Measurements from ENCODE around the gene PARD3B.

Gene PARD3B

GRCh38 chr2:204901591-204901990 lies 356.3 kb downstream of the PARD3B start:
- no peak for TF ChIP-seq CTCF (IDR thresholded peaks at IDR 0.05; ENCODE audit: insufficient read depth, low read length, poor library complexity, severe bottlenecking)
- Histone ChIP-seq H3K27me3 (replicated peaks; ENCODE audit: control insufficient read depth, insufficient read depth, low read length) (no peaks in the 10 kb centered on the region), H3K4me3 (replicated peaks; ENCODE audit: low read depth, low read length) (no peak overlapping the region), H3K36me3 (ENCODE audit: control insufficient read depth, insufficient read depth, low read length) (no peaks in the 10 kb centered on the region)
- no peak for DNase-seq (ENCODE audit: extremely low read depth, insufficient read length)

- no peak overlapping the region for H3K4me3 ChIP-seq (replicated peaks; ENCODE audit: low read depth, low read length)
- DNase-seq (ENCODE audit: extremely low read depth, insufficient read length) = no peak
- TF ChIP-seq CTCF (IDR thresholded peaks at IDR 0.05; ENCODE audit: insufficient read depth, low read length, poor library complexity, severe bottlenecking) = no peak
- no peaks in the 10 kb centered on the region for H3K36me3 ChIP-seq (ENCODE audit: control insufficient read depth, insufficient read depth, low read length)
- H3K27me3 ChIP-seq (replicated peaks; ENCODE audit: control insufficient read depth, insufficient read depth, low read length) = no peaks in the 10 kb centered on the region; the same call in 1 of the 2 replicates
These were observed 364.5 kb downstream of the PARD3B start for GRCh38 chr2:204909791-204910190.

DNA sequence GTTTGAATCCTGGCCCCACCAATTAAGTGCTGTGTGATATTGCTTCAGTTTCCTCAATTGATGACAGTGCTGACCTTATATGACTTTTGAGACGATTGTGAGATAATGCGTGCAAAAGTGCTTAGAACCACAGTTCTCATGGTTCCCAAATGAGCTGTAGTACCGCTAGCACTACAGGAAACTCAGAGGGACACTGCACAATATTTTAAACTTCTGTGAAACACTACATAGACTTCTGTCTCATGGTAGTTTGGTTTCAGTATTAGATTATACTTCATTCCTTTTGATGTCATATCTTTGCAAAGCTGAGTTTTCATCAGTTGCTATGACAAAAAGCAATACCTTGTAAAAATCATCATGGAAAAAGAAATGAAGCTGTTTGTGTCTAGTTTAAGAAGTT lies 368.0 kb downstream of the PARD3B start:
- no peak for TF ChIP-seq CTCF (IDR thresholded peaks at IDR 0.05; ENCODE audit: insufficient read depth, low read length, poor library complexity, severe bottlenecking)
- no peaks in the 10 kb centered on the region for H3K36me3 ChIP-seq (ENCODE audit: control insufficient read depth, insufficient read depth, low read length)
- no peak for DNase-seq (ENCODE audit: extremely low read depth, insufficient read length)
- H3K4me3 ChIP-seq (replicated peaks; ENCODE audit: low read depth, low read length) = no peak overlapping the region
- H3K27me3 ChIP-seq (replicated peaks; ENCODE audit: control insufficient read depth, insufficient read depth, low read length) = no peaks in the 10 kb centered on the region; the same call in 1 of the 2 replicates

GRCh38 chr2:204913854-204914464 lies 368.7 kb downstream of the PARD3B start:
- no peak for TF ChIP-seq CTCF (IDR thresholded peaks at IDR 0.05; ENCODE audit: insufficient read depth, low read length, poor library complexity, severe bottlenecking)
- no peak for DNase-seq (ENCODE audit: extremely low read depth, insufficient read length)

DNA sequence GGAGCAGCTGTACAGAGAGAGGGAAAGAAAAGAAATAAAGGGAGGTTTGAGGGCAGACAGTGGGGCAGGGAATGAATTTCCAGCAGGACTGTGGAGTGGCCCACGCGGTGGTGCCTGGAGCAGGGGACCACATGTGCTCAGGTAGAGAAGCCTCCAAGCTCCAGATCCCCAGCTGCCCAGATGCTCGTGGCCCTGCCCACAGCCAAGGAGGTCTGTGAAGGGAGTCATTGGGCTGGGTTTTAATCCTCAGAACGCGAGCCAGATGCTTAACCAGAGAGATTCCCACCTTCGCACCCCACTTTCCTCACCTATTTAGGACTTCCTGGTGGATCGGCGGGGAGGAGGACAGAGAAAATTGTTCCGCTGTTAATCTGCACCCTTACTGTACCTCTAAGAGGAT lies 369.4 kb downstream of the PARD3B start:
- no peak overlapping the region for H3K4me3 ChIP-seq (replicated peaks; ENCODE audit: low read depth, low read length)
- no peak for DNase-seq (ENCODE audit: extremely low read depth, insufficient read length)
- H3K27me3 ChIP-seq (replicated peaks; ENCODE audit: control insufficient read depth, insufficient read depth, low read length) = no peaks in the 10 kb centered on the region; the same call in 1 of the 2 replicates
- no peaks in the 10 kb centered on the region for H3K36me3 ChIP-seq (ENCODE audit: control insufficient read depth, insufficient read depth, low read length)
- no peak for TF ChIP-seq CTCF (IDR thresholded peaks at IDR 0.05; ENCODE audit: insufficient read depth, low read length, poor library complexity, severe bottlenecking)

More at GRCh38 chr2:204913854-204914464, 368.7 kb downstream of the PARD3B start:
- Histone ChIP-seq H3K4me3 (replicated peaks; ENCODE audit: low read depth, low read length) (no peak overlapping the region), H3K27me3 (replicated peaks; ENCODE audit: control insufficient read depth, insufficient read depth, low read length) (no peaks in the 10 kb centered on the region; the same call in 1 of the 2 replicates), H3K36me3 (ENCODE audit: control insufficient read depth, insufficient read depth, low read length) (no peaks in the 10 kb centered on the region)
